NCI-H1105 (cell line): Measurements from ENCODE around the gene DRGX.

Experiments used
- DNase-seq: peaks from one replicate; lab custom pipeline; 2025; lab: John Stamatoyannopoulos, UW

The DRGX gene

GRCh38 chr10:49361735-49362568 is 33.9 kb downstream of the DRGX start:
- no peak for DNase-seq

GRCh38 chr10:49361178-49361554 is 34.7 kb downstream of the DRGX start:
- no peak for DNase-seq

GRCh38 chr10:49360271-49361177 is 35.4 kb downstream of the DRGX start:
- peak; percentile 4 for DNase-seq

GRCh38 chr10:49359349-49360270 is 36.3 kb downstream of the DRGX start:
- no peak for DNase-seq

- DNase-seq: no peak
Observed at GRCh38 chr10:49357910-49358309, 38.0 kb downstream of the DRGX start.

GRCh38 chr10:49356944-49357343 is 38.9 kb downstream of the DRGX start:
- DNase-seq: no peak

- DNase-seq: no peak
Observed at GRCh38 chr10:49356181-49356580, 39.7 kb downstream of the DRGX start.

GRCh38 chr10:49355221-49355620 is 40.7 kb downstream of the DRGX start:
- no peak for DNase-seq

- DNase-seq: no peak
Observed at GRCh38 chr10:49354593-49354992, 41.3 kb downstream of the DRGX start.

- no peak for DNase-seq
Observed at GRCh38 chr10:49353895-49354566, 41.9 kb downstream of the DRGX start.

- DNase-seq: no peak
Observed at GRCh38 chr10:49353026-49353894, 42.6 kb downstream of the DRGX start.

- DNase-seq: no peak
Observed at GRCh38 chr10:49352323-49352722, 43.6 kb downstream of the DRGX start.

GRCh38 chr10:49351669-49352068 is 44.2 kb downstream of the DRGX start:
- DNase-seq: no peak

- no peak for DNase-seq
Observed at GRCh38 chr10:49350846-49351532, 44.9 kb downstream of the DRGX start.

- no peak for DNase-seq
Observed at GRCh38 chr10:49350138-49350537, 45.8 kb downstream of the DRGX start.

GRCh38 chr10:49349390-49349789 is 46.5 kb downstream of the DRGX start:
- no peak for DNase-seq

- DNase-seq: no peak
Observed at GRCh38 chr10:49348593-49348992, 47.3 kb downstream of the DRGX start.

- DNase-seq: no peak
Observed at GRCh38 chr10:49347827-49348226, 48.1 kb downstream of the DRGX start.

- no peak for DNase-seq
Observed at GRCh38 chr10:49347342-49347741, 48.5 kb downstream of the DRGX start.

GRCh38 chr10:49344840-49345239 is 51.0 kb downstream of the DRGX start:
- no peak for DNase-seq
